ENCODE data around the gene CGB1.
"Not testable (repeated sequence)": the region's sequence is repeated elsewhere in the genome, so short reads cannot be mapped to it uniquely, and the experiment has no call there.

Gene CGB1

GRCh38 chr19:49059053-49059452, 22.4 kb upstream of the CGB1 start:
- no peak overlapping the region for H3K4me3 ChIP-seq (ENCODE audit: control insufficient read depth, low read depth, low read length)
- no peak for TF ChIP-seq CTCF (conservative IDR thresholded peaks at IDR 0.05; ENCODE audit: control insufficient read depth, insufficient read depth, low read depth, low read length)
- DNase-seq (ENCODE audit: low read depth) = no peak

- no peak overlapping the region for H3K4me3 ChIP-seq (ENCODE audit: control insufficient read depth, low read depth, low read length)
- no peak for TF ChIP-seq CTCF (conservative IDR thresholded peaks at IDR 0.05; ENCODE audit: control insufficient read depth, insufficient read depth, low read depth, low read length)
- DNase-seq (ENCODE audit: low read depth) = peak; percentile 32
Observed at GRCh38 chr19:49058562-49058961, 21.9 kb upstream of the CGB1 start.

- DNase-seq (ENCODE audit: low read depth) = peak; percentile 38
- peak within 1 kb of the TSS; percentile 50 for H3K4me3 ChIP-seq (ENCODE audit: control insufficient read depth, low read depth, low read length)
- no peak for TF ChIP-seq CTCF (conservative IDR thresholded peaks at IDR 0.05; ENCODE audit: control insufficient read depth, insufficient read depth, low read depth, low read length)
Observed at GRCh38 chr19:49057636-49058234, 21.0 kb upstream of the CGB1 start, which contains the start of gene CGB7. Gene CGB7 (minus strand): TSS chr19:49057749. CDS start chr19:49055375, 2,374 bp downstream.

- peak overlapping the region; percentile 50 for H3K4me3 ChIP-seq (ENCODE audit: control insufficient read depth, low read depth, low read length)
Observed at GRCh38 chr19:49056902-49057596, 20.4 kb upstream of the CGB1 start.

GRCh38 chr19:49056101-49056901, 19.6 kb upstream of the CGB1 start:
- peak overlapping the region; percentile 50 for H3K4me3 ChIP-seq (ENCODE audit: control insufficient read depth, low read depth, low read length)
- DNase-seq (ENCODE audit: low read depth) = peak; percentile 21
- no peak for TF ChIP-seq CTCF (conservative IDR thresholded peaks at IDR 0.05; ENCODE audit: control insufficient read depth, insufficient read depth, low read depth, low read length)

More at GRCh38 chr19:49056902-49057596, 20.4 kb upstream of the CGB1 start:
- DNase-seq (ENCODE audit: low read depth) = not testable (repeated sequence)

- H3K4me3 ChIP-seq (ENCODE audit: control insufficient read depth, low read depth, low read length) = not testable (repeated sequence)
- peak; percentile 68 for DNase-seq (ENCODE audit: low read depth)
Observed at GRCh38 chr19:49050376-49051033, 13.8 kb upstream of the CGB1 start.

GRCh38 chr19:49049834-49050233, 13.1 kb upstream of the CGB1 start:
- not testable (repeated sequence) for H3K4me3 ChIP-seq (ENCODE audit: control insufficient read depth, low read depth, low read length); DNase-seq (ENCODE audit: low read depth)

GRCh38 chr19:49049011-49049410, 12.3 kb upstream of the CGB1 start, which contains the start of gene CGB8:
Gene CGB8 (minus strand): TSS chr19:49049111. CDS start chr19:49048739, 372 bp downstream.
- not testable (repeated sequence) for DNase-seq (ENCODE audit: low read depth); H3K4me3 ChIP-seq (ENCODE audit: control insufficient read depth, low read depth, low read length)

- DNase-seq (ENCODE audit: low read depth) = not testable (repeated sequence)
Observed at GRCh38 chr19:49043548-49043947, 6.9 kb upstream of the CGB1 start, which contains the start of gene CGB5. Gene CGB5 (plus strand): TSS chr19:49043848. CDS start chr19:49044210, 362 bp downstream.

GRCh38 chr19:49042666-49043065, 6.0 kb upstream of the CGB1 start:
- not testable (repeated sequence) for DNase-seq (ENCODE audit: low read depth)

More at GRCh38 chr19:49043548-49043947, 6.9 kb upstream of the CGB1 start, which contains the start of gene CGB5:
- H3K4me3 ChIP-seq (ENCODE audit: control insufficient read depth, low read depth, low read length) = not testable (repeated sequence)

More at GRCh38 chr19:49042666-49043065, 6.0 kb upstream of the CGB1 start:
- not testable (repeated sequence) for H3K4me3 ChIP-seq (ENCODE audit: control insufficient read depth, low read depth, low read length)

Data from fibroblast of mammary gland (primary cell).